HG03025 (cell line): ENCODE results near the gene GGT6.

ENCODE experiments used
- ATAC-seq: cut with Tn5 transposase; IDR thresholded peaks from one replicate; pipeline ENCODE4 v1.9.1; 2021; ENCODE audit warnings: mild to moderate bottlenecking, moderate library complexity; ENCODE audit not compliant: unreplicated experiment, low FRiP score

GGT6 gene

DNA sequence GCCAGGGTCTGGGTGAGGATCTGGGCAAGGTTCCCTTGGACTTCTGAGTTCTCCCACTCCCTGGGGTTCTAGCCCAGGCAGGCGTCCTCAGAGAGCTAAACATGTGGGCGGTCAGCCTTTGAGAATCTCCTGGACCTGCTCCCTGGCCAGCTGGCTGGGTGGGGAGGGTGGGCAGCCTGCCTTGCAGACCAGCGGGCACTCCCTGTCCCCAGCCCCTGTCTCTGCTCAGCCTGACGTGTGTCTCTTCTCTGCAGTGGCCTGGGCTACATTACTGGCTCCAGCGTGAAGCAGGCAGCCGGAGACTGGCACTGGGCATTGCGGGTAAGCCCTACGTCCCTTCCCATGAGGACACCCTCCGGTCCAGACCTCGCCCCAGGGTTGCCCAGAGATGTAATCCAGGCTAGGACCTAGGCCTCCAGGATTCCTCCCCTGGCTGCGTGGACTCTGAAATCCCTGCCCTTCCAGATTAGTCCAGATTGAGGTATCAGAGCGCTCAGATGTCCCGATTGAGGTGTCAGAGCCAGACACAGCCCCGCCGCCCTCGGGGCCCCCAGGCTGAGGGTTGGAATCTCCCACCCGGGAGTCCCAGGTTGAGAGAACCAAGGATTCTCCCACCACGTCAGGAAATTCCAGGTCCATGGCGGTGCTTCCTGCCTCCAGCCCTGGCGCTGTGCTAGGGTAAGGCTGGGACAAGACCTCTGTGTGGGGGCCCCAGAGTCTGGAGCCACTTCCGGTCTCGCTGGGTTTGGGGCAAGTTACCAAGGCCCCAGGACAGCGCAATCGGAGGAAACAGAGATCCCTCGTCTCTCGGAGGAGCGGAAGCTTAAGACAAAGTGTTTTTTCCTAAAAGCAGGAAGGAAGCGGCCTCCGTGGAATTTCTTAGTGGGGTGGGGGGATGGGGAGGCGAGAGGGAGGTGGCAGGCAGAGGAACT lies 29.3 kb downstream of the GGT6 start:
- ATAC-seq = no peak

GRCh38 chr17:4529533-4530152 lies 30.7 kb downstream of the GGT6 start:
- no peak for ATAC-seq

DNA sequence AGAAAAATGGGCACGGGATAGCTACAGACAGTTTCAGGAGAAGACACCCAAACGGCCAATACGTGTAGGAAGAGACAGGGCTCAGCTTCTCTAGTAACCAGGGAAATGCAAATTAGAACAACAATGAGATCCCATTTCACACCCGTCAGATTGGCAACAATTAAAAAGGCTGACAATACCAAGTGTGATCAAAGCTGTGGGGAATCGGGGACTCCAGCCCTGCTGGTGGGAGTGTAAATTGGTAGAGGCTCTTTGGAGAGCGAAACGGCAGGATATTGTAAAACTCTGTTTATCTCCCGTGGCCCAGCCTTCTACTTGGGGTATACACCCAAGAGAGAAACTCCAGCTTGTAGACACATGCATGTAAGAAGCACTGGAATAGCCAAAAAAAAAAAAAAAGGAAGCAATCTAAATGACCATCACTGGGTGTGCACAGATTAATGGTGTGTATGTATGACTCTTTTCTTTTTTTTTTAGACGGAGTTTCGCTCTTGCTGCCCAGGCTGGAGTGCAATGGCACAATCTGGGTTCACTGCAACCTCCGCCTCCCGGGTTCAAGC lies 32.7 kb downstream of the GGT6 start:
- no peak for ATAC-seq

DNA sequence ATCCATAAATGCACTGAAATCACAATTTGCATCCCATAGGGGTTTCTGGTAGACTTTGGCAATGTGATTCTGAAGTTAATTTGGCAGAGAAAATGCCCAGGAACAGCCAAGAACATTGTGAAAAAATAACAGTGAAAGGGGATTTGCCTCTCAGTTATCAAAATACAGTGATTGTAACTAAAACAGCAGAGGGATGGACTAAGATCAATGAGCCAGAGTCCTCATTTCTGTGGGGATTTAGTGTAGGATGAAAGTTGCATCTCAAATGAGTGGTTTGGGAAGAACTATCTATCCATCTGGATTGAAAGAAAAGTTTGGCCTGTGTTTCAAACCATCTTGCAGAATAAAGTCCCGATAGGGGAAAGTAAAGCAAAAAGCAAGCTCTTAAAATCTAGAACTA lies 33.2 kb downstream of the GGT6 start:
- ATAC-seq = no peak

DNA sequence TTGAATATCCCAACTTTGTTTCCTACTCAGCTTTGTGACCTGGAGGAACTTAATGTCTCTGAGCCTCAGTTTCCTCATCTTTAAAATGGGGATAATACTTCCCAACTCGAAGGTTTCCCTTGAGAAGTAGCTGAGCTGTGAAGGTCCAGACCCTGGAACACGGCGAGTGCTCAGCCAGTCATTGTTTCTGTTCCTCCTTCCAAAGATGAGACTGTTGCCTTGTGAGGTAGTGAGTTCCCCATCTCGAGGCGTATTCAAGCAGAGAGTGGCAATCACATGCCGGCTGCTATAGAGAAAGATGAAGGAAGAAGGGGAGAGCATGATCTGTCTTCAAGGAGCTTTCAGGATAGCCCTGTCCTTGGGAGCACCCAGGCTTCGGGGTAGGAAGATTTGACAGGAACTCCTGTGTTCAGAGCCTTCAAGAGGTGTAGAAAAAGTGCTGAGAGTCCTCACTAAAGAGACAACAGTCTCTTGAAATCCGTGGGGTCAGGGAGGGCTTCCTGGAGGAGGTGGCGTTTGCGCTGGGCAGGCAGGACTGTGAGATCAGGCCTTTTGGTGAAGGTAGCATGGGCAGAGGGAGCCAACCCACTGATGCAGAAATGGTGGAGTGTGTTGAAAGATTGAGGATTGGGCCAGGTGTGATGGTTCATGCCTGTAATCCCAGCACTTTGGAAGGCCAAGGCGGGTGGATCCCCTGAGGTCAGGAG lies 34.5 kb downstream of the GGT6 start:
- no peak for ATAC-seq

DNA sequence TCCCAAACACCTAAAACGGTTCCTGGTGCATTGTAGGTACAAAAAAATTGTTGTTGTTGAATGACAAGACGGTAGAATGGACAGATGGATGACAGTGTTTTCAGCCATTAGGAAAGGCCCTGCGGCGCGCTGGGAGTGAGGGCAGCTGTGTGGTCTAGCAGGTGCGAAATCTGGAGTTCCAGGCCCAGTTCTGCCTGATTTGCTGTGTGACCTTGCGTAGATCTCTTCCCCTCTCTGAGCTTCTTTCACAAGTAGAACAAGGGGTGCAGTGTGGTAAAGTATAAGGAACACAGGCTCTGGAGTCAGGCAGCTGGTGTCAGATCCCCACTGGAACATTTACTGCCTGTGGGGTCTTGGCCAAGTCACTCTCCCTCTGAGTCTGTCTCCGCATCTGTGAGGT lies 36.4 kb downstream of the GGT6 start:
- no peak for ATAC-seq

GRCh38 chr17:4522661-4523060 lies 37.7 kb downstream of the GGT6 start:
- no peak for ATAC-seq

DNA sequence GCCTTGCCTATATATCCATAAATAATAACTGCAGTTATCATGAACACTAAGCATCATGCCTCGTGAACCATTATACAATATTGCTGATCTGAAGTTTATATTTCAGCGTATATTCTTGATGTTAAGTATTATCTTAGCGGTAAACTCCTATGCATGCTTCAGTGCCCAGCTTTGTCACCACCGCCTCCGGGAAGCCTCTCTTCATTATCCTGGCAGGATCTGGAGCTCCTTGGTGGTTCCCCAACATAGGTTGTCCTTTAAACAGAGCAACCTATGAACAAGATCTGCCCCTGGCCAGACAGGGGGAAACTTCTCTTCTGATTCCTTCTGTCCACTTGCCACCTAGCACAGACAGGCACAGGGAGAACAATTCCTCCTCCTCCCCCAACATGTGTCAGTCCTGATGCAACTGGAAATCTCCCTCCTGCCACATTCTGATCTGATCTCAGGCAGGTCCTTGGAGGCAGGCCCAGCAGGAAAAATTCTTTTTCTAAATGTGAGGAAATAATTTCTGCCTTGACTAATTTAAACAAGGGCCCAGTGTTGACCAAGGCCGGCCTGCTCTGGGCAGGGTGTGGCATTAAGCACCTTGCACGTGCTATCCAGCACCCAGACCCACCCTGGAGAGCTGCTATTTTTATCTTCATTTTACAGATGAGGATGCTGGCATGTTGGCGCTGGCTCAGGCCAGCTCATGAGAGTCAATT lies 39.3 kb downstream of the GGT6 start:
- no peak for ATAC-seq

DNA sequence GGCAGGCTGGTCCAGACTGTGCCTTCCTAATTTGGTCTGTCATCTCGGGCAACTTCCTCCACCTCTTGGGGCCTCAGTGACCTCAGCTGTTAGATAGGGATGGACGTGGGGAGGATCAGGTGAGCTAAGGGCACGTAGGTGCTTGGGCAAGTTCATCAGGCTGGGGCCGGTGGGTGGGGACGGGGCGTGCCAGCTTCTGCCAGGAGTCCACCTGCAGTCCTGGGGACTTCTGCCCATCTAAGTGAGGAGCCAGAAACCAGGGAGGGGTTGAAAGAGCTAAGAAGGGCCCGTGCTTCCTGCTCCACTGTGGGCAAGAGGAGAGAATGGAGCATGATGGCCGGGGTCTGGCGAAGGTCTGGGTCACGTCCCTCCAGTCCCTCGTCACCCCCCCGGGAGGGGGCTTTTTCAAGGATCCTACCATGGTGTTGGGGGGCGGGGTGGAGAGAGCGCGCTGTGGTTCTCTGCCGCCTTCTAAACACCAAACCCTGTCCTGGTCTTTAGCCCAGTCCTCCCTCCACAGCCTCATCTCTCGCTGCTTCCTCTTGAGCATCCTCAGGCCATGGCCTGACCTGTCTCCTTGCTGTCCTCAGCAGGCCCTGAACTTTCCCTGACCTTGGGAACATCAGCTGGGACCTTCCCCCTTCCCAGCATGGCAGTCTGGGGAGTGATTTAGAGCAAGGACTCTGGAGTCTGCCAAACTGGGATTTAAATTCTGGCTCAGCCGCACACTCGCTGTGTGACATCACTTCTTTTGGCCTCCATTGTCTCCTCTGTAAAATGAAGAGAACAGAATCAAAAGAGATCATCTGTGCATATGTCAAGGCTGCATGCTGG lies 40.1 kb downstream of the GGT6 start:
- no peak for ATAC-seq

- ATAC-seq = no peak
Observed at GRCh38 chr17:4519361-4519788, 41.0 kb downstream of the GGT6 start.

GRCh38 chr17:4518901-4519300 lies 41.5 kb downstream of the GGT6 start:
- ATAC-seq = no peak

DNA sequence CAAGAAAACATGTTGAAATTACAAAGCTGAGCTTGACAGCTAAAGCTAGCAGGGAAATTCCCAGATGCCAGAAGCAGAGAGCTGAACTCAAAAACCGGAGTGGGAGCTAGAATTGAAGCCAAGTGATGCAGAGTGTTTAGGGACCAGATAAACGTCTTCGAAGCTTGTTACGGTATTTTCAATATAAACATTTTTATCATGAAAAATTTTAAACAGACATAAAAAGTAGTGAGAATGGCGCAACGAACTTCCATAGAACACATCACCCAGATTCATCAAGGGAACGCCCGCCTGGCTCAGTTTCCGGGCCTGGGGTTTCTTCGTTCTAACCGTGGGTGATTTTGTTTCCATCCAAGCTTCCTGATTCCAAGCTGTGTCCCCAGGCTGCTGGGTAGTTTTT lies 43.6 kb downstream of the GGT6 start:
- no peak for ATAC-seq

GRCh38 chr17:4515501-4515900 lies 44.9 kb downstream of the GGT6 start:
- no peak for ATAC-seq

DNA sequence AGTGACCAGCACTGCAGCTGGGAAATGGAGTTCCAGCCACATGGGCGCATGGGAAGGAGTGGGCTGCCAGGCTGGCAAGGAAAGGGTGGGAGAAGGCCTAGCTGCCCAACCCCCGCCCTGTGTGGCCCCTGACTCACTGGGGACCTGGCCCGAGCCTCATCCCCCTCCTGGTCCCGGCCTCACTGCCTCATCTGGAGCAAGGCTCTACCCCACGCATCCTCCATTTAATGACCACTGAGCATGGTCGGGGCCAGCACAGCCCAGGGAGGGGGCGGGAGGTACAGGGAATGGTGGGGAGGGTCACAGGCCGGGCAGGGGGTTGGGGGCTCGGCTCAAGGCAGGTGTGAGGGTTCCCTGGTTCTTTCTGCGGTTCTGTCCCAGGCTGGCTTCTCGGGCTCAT lies 45.6 kb downstream of the GGT6 start:
- ATAC-seq = no peak

DNA sequence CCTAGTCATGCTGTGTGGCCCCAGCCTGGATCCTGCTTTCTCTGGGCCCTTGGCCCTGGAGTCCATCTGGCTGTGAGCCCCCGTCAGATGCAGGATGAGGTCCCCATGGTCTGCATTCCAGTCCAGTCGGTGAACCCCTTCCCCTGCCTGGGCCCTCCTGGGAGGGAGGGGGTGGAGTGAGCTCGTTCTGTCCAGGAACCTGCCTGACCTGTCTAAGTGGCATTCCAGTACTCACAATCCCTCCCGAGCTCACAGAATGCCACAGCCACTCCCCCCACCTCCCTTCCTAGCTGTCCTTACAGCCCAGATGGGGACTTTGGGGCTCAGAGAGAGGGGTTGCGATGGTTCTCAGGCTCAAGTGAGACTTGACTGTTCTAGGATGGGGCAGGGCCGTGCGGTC lies 46.2 kb downstream of the GGT6 start:
- ATAC-seq = no peak

DNA sequence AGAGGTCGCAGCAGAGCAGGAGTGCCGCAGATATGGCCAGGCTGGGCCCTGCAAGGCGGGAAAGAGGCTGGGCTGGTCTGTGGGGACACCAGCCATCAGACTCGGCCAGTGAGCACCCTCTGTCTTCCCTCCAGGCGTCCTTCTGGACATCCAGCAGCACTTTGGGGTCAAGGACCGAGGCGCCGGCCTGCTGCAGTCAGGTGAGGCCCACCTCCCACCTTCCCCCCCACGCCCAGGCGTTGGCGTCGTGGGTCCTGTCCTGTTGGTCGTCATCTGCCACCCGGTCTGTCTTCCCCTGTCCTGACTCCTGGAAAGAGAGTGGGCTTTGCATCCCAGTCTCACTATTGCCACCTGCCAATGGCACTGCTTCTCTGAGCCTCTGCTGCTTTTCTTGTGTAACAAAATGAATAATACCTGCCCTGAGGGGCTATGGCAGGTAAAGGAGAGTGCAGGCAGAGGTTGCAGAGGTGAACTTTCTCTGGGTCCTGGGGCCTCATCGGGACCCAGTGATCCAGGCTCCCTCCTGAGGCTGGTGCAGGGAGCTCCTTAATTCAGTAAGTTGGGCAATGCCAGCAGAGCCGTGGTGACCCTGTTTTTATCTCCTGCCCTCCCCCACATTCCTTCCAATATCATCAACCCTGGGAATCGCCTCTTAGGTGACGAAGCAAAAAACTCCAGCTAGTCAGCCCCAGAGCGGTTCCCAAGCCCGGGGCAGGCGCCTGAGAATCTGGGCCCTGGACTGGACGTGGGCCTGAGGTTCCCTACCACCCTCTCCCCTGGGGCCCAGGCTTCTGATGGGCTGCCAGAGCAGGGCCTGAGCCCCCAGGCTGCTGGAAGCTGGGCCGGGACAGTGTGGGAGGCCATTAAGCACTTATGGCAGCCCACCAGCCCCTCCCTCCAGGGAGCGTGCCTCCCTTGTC lies 47.0 kb downstream of the GGT6 start:
- ATAC-seq = no peak

GRCh38 chr17:4512156-4513112 lies 47.9 kb downstream of the GGT6 start:
- no peak for ATAC-seq
